Esophagus squamous epithelium (tissue), 5 donors: ENCODE data around the gene ASXL1. TPM values are rescaled to one million over a fixed set of nuclear protein-coding genes. Genes with fewer than 3 reads are reported as not detected.
"Not testable (repeated sequence)": the region's sequence is repeated elsewhere in the genome, so short reads cannot be mapped to it uniquely, and the experiment has no call there.

ENCODE experiments used
- DNase-seq: peaks from one replicate; lab custom pipeline; 2025; lab: John Stamatoyannopoulos, UW
- H3K27ac ChIP-seq, 4 donors: fragments of 200-600 bp; sonication (generic); one replicate each; pipeline ENCODE4 v1.5.1; 2016 to 2019; ENCODE audit warnings: mild to moderate bottlenecking in 1 of 4
- H3K27me3 ChIP-seq, 4 donors: fragments of 200-600 bp; sonication (generic); 1 replicate in 3 of 4; 2 replicates in 1 of 4; pipeline versions ENCODE4 v1.5.1 to v1.6.0; 2017 to 2021; ENCODE audit warnings: antibody characterized with exemption in 1 of 4
- H3K36me3 ChIP-seq, 3 donors: fragments of 200-600 bp; sonication (generic); one replicate each; pipeline ENCODE4 v1.5.1; 2016 to 2019
- H3K4me1 ChIP-seq, 3 donors: fragments of 200-600 bp; sonication (generic); one replicate each; pipeline ENCODE4 v1.5.1; 2017 to 2019
- H3K4me3 ChIP-seq, 4 donors: fragments of 200-600 bp; sonication (generic); 1 replicate in 3 of 4; 2 replicates in 1 of 4; pipeline ENCODE4 v1.5.1; 2016 to 2019; ENCODE audit warnings: mild to moderate bottlenecking in 2 of 4, moderate library complexity in 1 of 4
- H3K9me3 ChIP-seq, 3 donors: fragments of 200-600 bp; sonication (generic); one replicate each; pipeline ENCODE4 v1.5.1; 2016 to 2019
- POLR2A ChIP-seq, 4 donors: fragments of 450-650 bp; IDR thresholded peaks; one replicate each; pipeline ENCODE4 v1.6.1; 2017; ENCODE audit warnings: antibody characterized with exemption in 4 of 4, mild to moderate bottlenecking in 4 of 4, moderate library complexity in 3 of 4
- WGBS, 2 donors: methylation state at CpG; one replicate each; pipeline ENCODE4 v1.1.5; 2018; 5-methylcytosine and 5-hydroxymethylcytosine counted together
- intact Hi-C: fragments of 100-400 bp; cut with DNase I; formaldehyde crosslinking; loops from one replicate; pipeline ENCODE4 v1.15.0; 2022
- total RNA-seq, 4 donors: library from RNA; depleted of rRNA; stranded (reverse); fragments of >200 nt; gene quantifications; one replicate each; pipeline ENCODE4 v1.1.0, GENCODE V29; 2016
- TF ChIP-seq, protein P1 (sequence below), 6 experiments: fragments of 450-650 bp in 4 of 6; fragments of 200-600 bp in 2 of 6; sonication (generic) in 2 of 6; IDR thresholded peaks; one replicate each; pipeline ENCODE4 v1.5.1; 2016 to 2019; ENCODE audit warnings: antibody characterized with exemption in 6 of 6, mild to moderate bottlenecking in 4 of 6, moderate library complexity in 4 of 6
- donor health status: DM: yes; HTN: yes; CAD: no.

Gene ASXL1
- total RNA-seq, 4 donors from 2014 or later = 14.3 to 49.2 (median 22.1) TPM

DNA sequence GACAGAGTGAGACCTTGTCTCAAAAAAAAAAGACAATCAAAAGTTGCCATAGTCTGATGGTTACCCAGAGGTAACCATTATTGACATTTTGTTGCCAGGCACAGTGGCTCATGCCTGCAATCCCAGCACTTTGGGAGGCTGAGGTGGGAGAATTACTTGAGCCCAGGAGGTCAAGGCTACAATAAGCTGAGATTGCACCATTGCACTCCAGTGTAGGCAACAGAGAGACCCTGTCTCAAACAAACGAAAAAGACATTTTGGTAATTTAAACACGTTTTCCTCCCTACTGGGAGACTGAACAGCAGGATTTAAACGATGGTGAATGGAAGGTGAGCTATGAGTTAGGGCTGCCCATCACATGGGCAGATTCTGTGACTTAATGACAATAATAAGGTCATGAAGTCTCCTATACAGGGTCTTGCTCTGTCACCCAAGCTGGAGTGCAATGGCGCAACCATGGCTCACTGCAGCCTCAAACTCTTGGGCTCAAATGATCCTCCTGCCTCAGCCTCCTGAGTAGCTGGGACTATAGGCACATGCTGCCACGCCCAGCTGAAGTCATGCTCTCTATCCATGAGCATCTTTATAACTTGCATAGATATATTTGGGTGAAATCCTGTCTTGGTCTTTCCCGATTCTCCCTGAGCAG lies 4.2 kb upstream of the ASXL1 start:
- no peak for DNase-seq
- Histone ChIP-seq H3K27ac (no peak overlapping the region), H3K4me1 (peaks cover 7 to 20% (median 8%) of the 10 kb centered on the region in 3 donors), H3K9me3 (no peaks in the 10 kb centered on the region), H3K4me3 (no peak overlapping the region), H3K27me3 (no peaks in the 10 kb centered on the region), H3K36me3 (no peaks in the 10 kb centered on the region)
- no peak for TF ChIP-seq POLR2A (IDR thresholded peaks at IDR 0.05)
- TF ChIP-seq, protein P1, sequence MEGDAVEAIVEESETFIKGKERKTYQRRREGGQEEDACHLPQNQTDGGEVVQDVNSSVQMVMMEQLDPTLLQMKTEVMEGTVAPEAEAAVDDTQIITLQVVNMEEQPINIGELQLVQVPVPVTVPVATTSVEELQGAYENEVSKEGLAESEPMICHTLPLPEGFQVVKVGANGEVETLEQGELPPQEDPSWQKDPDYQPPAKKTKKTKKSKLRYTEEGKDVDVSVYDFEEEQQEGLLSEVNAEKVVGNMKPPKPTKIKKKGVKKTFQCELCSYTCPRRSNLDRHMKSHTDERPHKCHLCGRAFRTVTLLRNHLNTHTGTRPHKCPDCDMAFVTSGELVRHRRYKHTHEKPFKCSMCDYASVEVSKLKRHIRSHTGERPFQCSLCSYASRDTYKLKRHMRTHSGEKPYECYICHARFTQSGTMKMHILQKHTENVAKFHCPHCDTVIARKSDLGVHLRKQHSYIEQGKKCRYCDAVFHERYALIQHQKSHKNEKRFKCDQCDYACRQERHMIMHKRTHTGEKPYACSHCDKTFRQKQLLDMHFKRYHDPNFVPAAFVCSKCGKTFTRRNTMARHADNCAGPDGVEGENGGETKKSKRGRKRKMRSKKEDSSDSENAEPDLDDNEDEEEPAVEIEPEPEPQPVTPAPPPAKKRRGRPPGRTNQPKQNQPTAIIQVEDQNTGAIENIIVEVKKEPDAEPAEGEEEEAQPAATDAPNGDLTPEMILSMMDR (IDR thresholded peaks at IDR 0.05) = no peak
- intact Hi-C loops = loop anchor here (10.0 kb wide), 1 partner anchor 131 kb away; no protein-coding TSS in a partner anchor
- 82% methylated on average over 6 of the region's 6 CpGs for WGBS, 2 donors

DNA sequence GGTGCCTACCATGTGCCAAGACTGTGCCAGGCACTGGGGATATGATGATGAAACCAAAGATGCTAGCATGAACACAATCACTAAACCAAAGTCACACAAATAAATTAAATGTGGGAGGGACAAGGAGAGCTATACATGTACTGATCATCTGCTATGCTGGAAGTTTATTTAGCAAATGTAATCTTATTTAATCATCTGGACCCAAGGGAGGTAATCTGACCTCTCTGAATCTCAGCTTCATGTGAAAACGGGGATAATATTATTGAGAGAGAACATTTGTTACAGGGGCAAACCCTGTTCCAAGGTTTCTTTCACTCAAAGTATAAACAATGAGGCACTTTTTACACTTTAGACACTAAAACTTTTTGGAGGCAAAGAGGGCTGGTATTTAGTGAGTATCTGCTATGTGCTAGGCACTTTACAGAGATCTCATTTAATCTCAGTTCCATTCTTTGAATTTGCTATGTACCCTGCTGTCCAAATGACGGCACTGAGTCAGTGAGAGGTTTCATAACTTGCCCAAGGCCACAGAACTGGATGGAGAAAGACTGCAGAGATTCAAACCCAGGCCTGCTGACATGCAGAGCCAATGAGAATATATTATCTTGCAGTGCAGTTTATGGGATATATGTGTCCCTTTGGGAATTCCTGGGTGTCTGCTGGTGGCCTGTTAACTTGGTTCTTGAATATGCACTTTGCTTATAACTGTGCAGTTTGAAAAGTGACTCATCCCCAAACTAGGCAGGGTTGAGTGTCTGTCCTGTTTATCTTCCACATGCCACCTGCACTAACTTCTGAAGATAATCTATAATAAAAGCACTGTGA lies 3.3 kb upstream of the ASXL1 start:
- H3K27me3 ChIP-seq = no peaks in the 10 kb centered on the region
- WGBS, 2 donors = 26 to 43% methylated on average over 2 of the region's 2 CpGs
- H3K36me3 ChIP-seq = no peaks in the 10 kb centered on the region
- H3K27ac ChIP-seq = peak overlapping the region in 1 of 4 donors; percentile 39
- no peak for DNase-seq
- TF ChIP-seq POLR2A (IDR thresholded peaks at IDR 0.05) = no peak
- TF ChIP-seq, protein P1 (IDR thresholded peaks at IDR 0.05) = no peak
- intact Hi-C loops = loop anchor here (10.0 kb wide), 1 partner anchor 130 kb away; no protein-coding TSS in a partner anchor
- no peak overlapping the region for H3K4me3 ChIP-seq
- H3K4me1 ChIP-seq = peaks cover 7 to 27% (median 10%) of the 10 kb centered on the region in 3 donors
- no peaks in the 10 kb centered on the region for H3K9me3 ChIP-seq

DNA sequence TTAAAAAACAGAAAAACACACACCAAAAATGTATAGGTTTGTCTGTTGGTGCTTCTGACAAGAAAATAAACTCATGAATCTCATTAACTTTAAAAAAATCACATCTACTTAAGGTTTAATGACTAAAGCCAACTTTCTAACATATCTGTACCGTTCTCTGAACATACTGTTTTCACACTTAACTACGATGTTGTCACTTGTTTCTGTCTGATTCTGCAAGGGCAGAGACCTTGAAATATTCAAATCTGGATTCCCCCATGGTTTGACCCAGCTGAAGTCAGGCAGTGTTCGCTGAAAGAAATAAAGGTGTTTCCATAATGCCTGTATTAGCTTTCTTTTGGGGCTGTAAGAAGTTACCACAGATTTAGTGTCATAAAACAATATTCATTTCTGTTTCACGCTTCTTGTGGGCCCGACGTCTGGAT lies 2.7 kb upstream of the ASXL1 start:
- H3K27me3 ChIP-seq = no peaks in the 10 kb centered on the region
- no peak overlapping the region for H3K4me3 ChIP-seq
- DNase-seq = no peak
- H3K4me1 ChIP-seq = peaks cover 7 to 33% (median 16%) of the 10 kb centered on the region in 3 donors
- intact Hi-C loops = loop anchor here (10.0 kb wide), 1 partner anchor 129 kb away; no protein-coding TSS in a partner anchor
- TF ChIP-seq POLR2A (IDR thresholded peaks at IDR 0.05) = no peak
- TF ChIP-seq, protein P1 (IDR thresholded peaks at IDR 0.05) = no peak
- H3K36me3 ChIP-seq = no peaks in the 10 kb centered on the region
- WGBS, 2 donors = 65 to 72% methylated on average over 6 of the region's 6 CpGs
- H3K27ac ChIP-seq = no peak overlapping the region
- H3K9me3 ChIP-seq = no peaks in the 10 kb centered on the region

DNA sequence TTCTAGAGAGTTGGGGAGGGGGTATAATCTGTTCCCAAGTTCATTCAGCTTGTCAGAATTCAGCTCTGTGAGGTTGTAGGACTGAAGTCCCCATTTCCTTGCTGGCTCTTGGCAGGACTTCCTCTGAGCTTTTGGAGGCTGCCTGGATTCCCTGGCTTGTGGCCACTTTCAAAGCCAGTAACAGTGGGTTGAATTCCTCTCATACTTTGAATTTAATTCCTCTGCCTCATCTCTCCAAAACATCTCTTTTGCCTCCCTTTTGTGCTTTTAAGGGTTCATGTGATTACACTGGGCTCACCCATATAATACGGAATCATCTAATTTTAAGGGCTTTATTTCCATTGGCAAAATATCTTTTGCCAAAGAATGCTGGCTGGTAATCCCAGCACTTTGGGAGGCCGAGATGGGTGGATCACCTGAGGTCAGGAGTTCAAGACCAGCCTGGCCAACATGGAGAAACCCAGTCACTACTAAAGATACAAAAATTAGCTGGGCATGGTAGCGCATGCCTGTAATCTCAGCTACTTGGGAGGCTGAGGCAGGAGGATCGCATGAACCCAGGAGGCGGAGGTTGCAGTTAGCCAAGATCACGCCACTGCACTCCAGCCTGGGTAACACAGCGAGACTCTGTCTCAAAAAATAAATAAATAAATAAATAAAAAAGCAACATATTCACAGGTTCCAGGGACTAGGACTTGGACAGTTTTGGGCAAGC lies 2.1 kb upstream of the ASXL1 start:
- DNase-seq, H3K4me3 ChIP-seq, H3K36me3 ChIP-seq, H3K27ac ChIP-seq, H3K9me3 ChIP-seq, H3K27me3 ChIP-seq: not testable (repeated sequence)
- intact Hi-C loops = loop anchor here (10.0 kb wide), 1 partner anchor 129 kb away; no protein-coding TSS in a partner anchor
- H3K4me1 ChIP-seq = peaks cover 7 to 39% (median 23%) of the 10 kb centered on the region in 3 donors
- 68 to 91% methylated on average over 5 to 7 of the region's 7 CpGs for WGBS, 2 donors

DNA sequence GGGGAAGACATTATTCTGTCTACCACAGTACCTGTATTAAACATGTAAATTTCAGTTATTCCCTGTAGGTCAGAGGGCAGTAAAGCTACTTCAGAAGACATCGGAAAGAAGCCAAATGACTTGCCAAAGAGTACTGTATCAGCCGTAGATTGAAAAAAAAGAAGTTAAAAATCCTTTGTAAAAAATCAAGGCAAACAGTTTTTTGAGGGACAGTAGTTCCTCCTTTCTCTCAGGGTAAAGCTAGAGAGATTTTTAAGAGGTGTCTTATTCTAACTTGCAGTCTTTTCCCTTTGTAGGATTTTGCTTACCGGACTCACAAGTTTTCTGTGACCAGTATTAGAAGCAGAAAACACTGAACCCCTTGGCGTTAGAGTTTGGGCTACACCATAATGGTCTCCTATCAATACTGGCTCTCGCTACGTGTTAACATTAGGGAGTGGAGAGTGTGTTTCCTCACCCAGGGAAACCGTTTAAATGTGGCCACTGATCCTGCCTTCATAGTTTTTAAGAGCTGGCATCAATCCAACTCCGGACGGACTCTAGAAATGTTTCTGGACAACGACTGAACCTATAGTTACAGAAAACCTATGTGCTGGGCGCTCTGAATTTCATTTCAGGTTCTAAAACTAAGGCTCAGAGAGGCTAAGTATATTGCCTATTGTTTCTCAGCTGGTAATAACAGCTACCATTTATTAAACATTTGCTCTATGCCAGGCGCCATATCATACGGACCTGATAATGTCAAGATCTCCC lies 1.3 kb upstream of the ASXL1 start:
- Histone ChIP-seq H3K4me3 (peak overlapping the region in 3 of 4 donors; percentile 82 to 91 (median 87)), H3K4me1 (peaks cover 7 to 46% (median 24%) of the 10 kb centered on the region in 3 donors), H3K27me3 (no peaks in the 10 kb centered on the region), H3K27ac (peak overlapping the region; percentile 95 to 99 (median 98)), H3K9me3 (no peaks in the 10 kb centered on the region), H3K36me3 (no peaks in the 10 kb centered on the region)
- WGBS, 2 donors = 34 to 50% methylated on average over 13 of the region's 13 CpGs
- intact Hi-C loops = loop anchor here (10.0 kb wide), 1 partner anchor 128 kb away; no protein-coding TSS in a partner anchor
- no peak for DNase-seq
- no peak for TF ChIP-seq POLR2A (IDR thresholded peaks at IDR 0.05)
- TF ChIP-seq, protein P1 (IDR thresholded peaks at IDR 0.05) = no peak
